Effector memory CD4-positive, alpha-beta T cell (primary cell): ENCODE results near the gene TMEM37.

ENCODE experiments used
- DNase-seq, 3 donors: peaks; one replicate each; pipeline ENCODE4 v3.0.0-alpha.2; 2020
- H3K27ac ChIP-seq: 2 replicates; pipeline ENCODE4 v1.7.0; 2013; ENCODE audit warnings: mild to moderate bottlenecking, low read length, moderate library complexity; ENCODE audit not compliant: insufficient read depth, poor library complexity, severe bottlenecking
- H3K27me3 ChIP-seq: replicated peaks from 2 replicates; pipeline ENCODE4 v1.7.0; 2013; ENCODE audit warnings: mild to moderate bottlenecking, low read length; ENCODE audit not compliant: insufficient read depth, control insufficient read depth, poor library complexity, severe bottlenecking
- H3K36me3 ChIP-seq: 2 replicates; pipeline ENCODE4 v1.7.0; 2013; ENCODE audit warnings: mild to moderate bottlenecking, low read length, moderate library complexity; ENCODE audit not compliant: control insufficient read depth, insufficient read depth
- H3K4me1 ChIP-seq: 2 replicates; pipeline ENCODE4 v1.7.0; 2013; ENCODE audit warnings: low read length, mild to moderate bottlenecking; ENCODE audit not compliant: control insufficient read depth, insufficient read depth, poor library complexity, severe bottlenecking
- H3K4me3 ChIP-seq: 2 replicates; pipeline ENCODE4 v1.7.0; 2013; ENCODE audit warnings: low read length, low read depth, mild to moderate bottlenecking; ENCODE audit not compliant: insufficient read depth, poor library complexity, severe bottlenecking
- H3K9me3 ChIP-seq: 2 replicates; pipeline ENCODE4 v1.7.0; 2013; ENCODE audit warnings: mild to moderate bottlenecking, low read length, moderate library complexity; ENCODE audit not compliant: control insufficient read depth

Gene TMEM37

GRCh38 chr2:119440873-119441272 is 9.2 kb downstream of the TMEM37 start:
- Histone ChIP-seq H3K27me3 (no peaks in the 10 kb centered on the region), H3K9me3 (no peaks in the 10 kb centered on the region), H3K4me3 (no peak overlapping the region), H3K27ac (no peak overlapping the region), H3K4me1 (no peaks in the 10 kb centered on the region), H3K36me3 (no peaks in the 10 kb centered on the region)
- DNase-seq = no peak

- Histone ChIP-seq H3K36me3 (no peaks in the 10 kb centered on the region), H3K9me3 (no peaks in the 10 kb centered on the region), H3K27ac (no peak overlapping the region), H3K27me3 (no peaks in the 10 kb centered on the region), H3K4me3 (no peak overlapping the region), H3K4me1 (no peaks in the 10 kb centered on the region)
- DNase-seq = no peak
Observed at GRCh38 chr2:119441376-119442225, 9.9 kb downstream of the TMEM37 start.

GRCh38 chr2:119442226-119442619 is 10.6 kb downstream of the TMEM37 start:
- Histone ChIP-seq H3K36me3 (no peaks in the 10 kb centered on the region), H3K27me3 (no peaks in the 10 kb centered on the region), H3K4me3 (no peak overlapping the region), H3K9me3 (no peaks in the 10 kb centered on the region), H3K4me1 (no peaks in the 10 kb centered on the region), H3K27ac (no peak overlapping the region)
- DNase-seq = no peak

GRCh38 chr2:119442850-119443249 is 11.2 kb downstream of the TMEM37 start:
- Histone ChIP-seq H3K27me3 (no peaks in the 10 kb centered on the region), H3K4me3 (no peak overlapping the region), H3K27ac (no peak overlapping the region), H3K9me3 (no peaks in the 10 kb centered on the region), H3K4me1 (no peaks in the 10 kb centered on the region), H3K36me3 (no peaks in the 10 kb centered on the region)
- DNase-seq = no peak

- no peak overlapping the region for H3K27ac ChIP-seq
- H3K36me3 ChIP-seq = no peaks in the 10 kb centered on the region
Observed at GRCh38 chr2:119446037-119446436, 14.4 kb downstream of the TMEM37 start.

GRCh38 chr2:119448427-119449141 is 16.9 kb downstream of the TMEM37 start:
- no peaks in the 10 kb centered on the region for H3K27me3 ChIP-seq

More at GRCh38 chr2:119446037-119446436, 14.4 kb downstream of the TMEM37 start:
- no peak for DNase-seq
- no peaks in the 10 kb centered on the region for H3K9me3 ChIP-seq
- H3K27me3 ChIP-seq = no peaks in the 10 kb centered on the region
- no peak overlapping the region for H3K4me3 ChIP-seq
- no peaks in the 10 kb centered on the region for H3K4me1 ChIP-seq

GRCh38 chr2:119449521-119449920 is 17.9 kb downstream of the TMEM37 start:
- Histone ChIP-seq H3K4me3 (no peak overlapping the region), H3K27ac (no peak overlapping the region), H3K36me3 (no peaks in the 10 kb centered on the region), H3K4me1 (no peaks in the 10 kb centered on the region), H3K9me3 (no peaks in the 10 kb centered on the region), H3K27me3 (no peaks in the 10 kb centered on the region)
- no peak for DNase-seq

More at GRCh38 chr2:119448427-119449141, 16.9 kb downstream of the TMEM37 start:
- H3K27ac ChIP-seq = no peak overlapping the region
- no peaks in the 10 kb centered on the region for H3K9me3 ChIP-seq
- H3K4me1 ChIP-seq = no peaks in the 10 kb centered on the region
- DNase-seq = no peak
- no peak overlapping the region for H3K4me3 ChIP-seq
- no peaks in the 10 kb centered on the region for H3K36me3 ChIP-seq

- no peak overlapping the region for H3K4me3 ChIP-seq
- H3K36me3 ChIP-seq = no peaks in the 10 kb centered on the region
- no peak for DNase-seq
- no peaks in the 10 kb centered on the region for H3K27me3 ChIP-seq
- H3K27ac ChIP-seq = no peak overlapping the region
- no peaks in the 10 kb centered on the region for H3K9me3 ChIP-seq
- no peaks in the 10 kb centered on the region for H3K4me1 ChIP-seq
Observed at GRCh38 chr2:119451336-119452050, 19.8 kb downstream of the TMEM37 start.

GRCh38 chr2:119453972-119454593 is 22.4 kb downstream of the TMEM37 start:
- Histone ChIP-seq H3K9me3 (no peaks in the 10 kb centered on the region), H3K36me3 (no peaks in the 10 kb centered on the region), H3K4me3 (no peak overlapping the region), H3K4me1 (no peaks in the 10 kb centered on the region), H3K27ac (no peak overlapping the region), H3K27me3 (no peaks in the 10 kb centered on the region)
- DNase-seq = no peak
